ENCODE measurements around the gene TPSG1.

DNA sequence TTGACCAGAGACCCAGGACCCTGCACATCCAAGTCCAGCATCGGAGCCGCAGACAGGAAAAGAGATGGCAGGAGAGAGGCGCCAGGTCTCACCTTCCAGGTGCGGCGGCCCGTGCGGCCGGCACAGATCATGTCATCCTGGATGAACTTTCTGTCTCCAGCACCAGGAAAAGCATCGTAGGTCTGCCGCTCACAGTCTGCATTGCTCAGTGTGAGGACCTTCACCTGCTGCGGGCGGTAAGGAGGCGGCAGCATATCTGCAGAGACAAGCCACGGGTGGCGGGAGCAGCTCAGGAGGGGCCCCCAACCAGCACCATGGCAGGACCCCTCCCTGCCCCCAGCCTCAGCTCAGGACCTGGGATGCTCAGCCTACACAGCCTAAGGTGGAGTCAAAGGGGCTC is 48.7 kb upstream of the TPSG1 start:
- TF ChIP-seq, protein P1, sequence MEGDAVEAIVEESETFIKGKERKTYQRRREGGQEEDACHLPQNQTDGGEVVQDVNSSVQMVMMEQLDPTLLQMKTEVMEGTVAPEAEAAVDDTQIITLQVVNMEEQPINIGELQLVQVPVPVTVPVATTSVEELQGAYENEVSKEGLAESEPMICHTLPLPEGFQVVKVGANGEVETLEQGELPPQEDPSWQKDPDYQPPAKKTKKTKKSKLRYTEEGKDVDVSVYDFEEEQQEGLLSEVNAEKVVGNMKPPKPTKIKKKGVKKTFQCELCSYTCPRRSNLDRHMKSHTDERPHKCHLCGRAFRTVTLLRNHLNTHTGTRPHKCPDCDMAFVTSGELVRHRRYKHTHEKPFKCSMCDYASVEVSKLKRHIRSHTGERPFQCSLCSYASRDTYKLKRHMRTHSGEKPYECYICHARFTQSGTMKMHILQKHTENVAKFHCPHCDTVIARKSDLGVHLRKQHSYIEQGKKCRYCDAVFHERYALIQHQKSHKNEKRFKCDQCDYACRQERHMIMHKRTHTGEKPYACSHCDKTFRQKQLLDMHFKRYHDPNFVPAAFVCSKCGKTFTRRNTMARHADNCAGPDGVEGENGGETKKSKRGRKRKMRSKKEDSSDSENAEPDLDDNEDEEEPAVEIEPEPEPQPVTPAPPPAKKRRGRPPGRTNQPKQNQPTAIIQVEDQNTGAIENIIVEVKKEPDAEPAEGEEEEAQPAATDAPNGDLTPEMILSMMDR (conservative IDR thresholded peaks at IDR 0.05; ENCODE audit: low read length), result no peak
- no peak for TF ChIP-seq EZH2phosphoT487 (IDR thresholded peaks at IDR 0.05; ENCODE audit: borderline replicate concordance)

All from Loucy (cell line).